Forelimb muscle (tissue), 1 donor: Measurements from ENCODE around the gene MAT1A. TPM values are rescaled to one million over a fixed set of nuclear protein-coding genes. Genes with fewer than 3 reads are reported as not detected.
"Not testable (repeated sequence)": the region's sequence is repeated elsewhere in the genome, so short reads cannot be mapped to it uniquely, and the experiment has no call there.

Experiments
- DNase-seq: peaks from one replicate; pipeline ENCODE4 v3.0.0-alpha.2; 2013; ENCODE audit warnings: low read depth
- polyA plus RNA-seq: library from polyadenylated mRNA; unstranded; fragments of 120-200 nt; gene quantifications from one replicate; pipeline ENCODE4 v1.2.1, GENCODE V29; 2013; ENCODE audit not compliant: insufficient read length

Gene MAT1A
- polyA plus RNA-seq, 1 donor = not detected

DNA sequence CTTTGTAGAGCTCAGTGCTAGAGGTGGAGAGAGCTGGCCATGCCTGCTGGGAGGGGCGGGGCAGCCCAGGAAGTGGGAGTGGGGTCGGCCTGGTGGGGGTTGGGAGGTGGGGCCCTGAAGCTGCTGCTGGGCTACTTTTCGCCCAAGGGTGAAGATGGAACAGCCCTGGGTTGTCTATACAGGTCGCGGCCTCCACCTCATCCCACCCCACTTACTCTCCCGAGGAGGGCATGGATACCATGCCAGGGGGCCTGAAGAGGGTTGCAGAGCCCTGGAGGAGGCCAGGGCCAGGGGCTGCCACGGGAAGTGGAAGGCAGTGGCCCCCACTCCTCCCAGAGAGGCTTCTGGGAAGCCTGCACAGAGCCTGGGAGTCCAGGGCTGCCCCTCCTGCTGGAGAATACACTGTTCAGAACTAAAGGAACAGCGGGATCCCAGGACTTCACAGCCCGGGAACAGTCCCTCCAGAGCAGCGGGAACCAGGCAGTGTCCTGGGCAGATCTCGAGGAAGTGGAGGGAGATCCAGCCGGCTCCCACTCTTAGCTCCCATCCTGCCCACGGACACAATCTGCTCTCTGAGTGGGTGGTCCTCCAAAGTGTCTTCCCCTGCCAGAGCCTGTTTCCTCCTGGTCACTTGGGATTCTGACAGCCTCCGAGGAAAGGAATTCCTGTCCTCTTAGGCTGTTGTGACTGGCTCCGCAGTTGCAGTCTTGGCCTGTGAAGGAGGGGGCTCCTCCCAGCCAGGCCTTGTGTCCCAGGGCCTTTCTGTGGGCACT lies 23.5 kb downstream of the MAT1A start:
- DNase-seq = no peak

DNA sequence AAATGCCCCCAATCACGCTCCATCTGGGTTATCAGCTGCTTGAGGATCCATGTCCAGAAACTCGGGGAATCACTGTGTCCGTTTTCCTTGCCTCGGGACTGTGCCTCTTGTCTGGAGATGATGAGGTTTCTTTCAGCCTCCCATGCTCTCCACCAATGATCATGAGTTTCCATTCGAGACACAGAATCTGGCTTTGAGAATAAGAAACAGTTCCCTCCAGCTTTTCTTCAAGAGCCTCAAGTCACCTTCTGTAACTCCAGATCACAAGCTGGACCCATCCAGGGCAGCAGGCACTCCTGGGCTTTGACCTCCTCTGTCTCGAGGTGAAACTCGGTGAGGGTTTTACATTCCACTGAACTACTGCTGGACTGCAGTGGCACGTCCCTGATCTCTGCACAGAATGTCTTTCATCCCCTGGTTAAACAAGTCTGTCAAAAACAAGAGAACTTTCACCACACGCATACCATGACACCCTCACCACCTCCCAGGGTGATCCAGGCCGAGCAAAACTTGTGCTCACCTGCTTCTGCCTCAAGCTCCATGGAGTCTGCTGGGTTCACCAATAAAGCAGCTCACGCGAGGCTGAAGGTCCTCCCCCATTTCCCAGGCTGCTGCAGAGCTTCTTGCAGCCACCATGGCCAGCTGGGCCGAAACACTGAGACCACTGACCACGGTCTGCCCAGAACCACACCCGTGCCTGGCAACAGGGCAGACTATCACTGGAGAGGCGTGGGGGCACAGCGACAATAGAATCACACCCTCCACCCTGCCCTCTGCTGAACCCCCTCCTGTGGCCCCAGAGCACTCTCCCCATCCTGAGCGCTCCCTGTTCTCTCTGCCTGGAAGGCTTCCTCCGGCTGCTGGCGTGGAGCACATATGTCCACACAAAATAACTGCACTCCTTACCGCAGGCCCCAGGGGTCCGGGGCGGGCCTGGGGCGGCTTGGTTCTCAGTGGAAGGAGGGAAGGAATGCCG lies 25.1 kb downstream of the MAT1A start:
- no peak for DNase-seq

DNA sequence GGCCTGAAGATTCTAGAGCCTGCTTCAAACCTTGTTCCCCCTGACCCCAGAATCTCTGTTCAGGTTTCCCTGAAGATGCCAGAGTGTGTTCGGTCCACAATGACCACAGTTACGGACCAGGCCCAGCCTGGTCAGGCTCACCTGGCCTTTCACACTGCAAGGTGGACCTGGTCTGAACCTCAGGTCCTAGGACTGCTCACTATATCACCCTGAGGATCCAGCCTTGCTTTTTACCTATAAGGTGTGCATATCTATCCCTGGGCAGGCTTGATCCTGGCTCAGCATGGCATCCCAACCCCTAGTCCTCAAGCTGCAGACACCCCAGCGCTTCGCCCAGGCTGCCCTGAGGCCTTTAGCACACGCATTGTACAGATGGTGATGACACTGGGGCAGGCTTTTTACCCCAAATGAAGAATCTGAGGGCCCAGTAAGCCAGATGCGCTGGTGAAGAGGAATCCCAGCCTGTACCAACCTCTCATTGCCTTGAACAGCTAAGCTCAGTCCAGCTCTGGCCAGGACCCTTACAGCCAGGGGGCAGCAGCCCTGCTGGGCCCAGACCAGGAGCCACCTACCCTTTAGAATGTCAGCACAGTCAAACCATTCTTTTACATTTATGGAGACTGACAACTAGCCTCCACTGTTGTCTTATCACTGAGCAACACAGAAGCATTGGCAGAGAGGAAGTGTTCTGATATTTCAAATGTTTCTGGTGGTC lies 28.0 kb downstream of the MAT1A start:
- DNase-seq = no peak

DNA sequence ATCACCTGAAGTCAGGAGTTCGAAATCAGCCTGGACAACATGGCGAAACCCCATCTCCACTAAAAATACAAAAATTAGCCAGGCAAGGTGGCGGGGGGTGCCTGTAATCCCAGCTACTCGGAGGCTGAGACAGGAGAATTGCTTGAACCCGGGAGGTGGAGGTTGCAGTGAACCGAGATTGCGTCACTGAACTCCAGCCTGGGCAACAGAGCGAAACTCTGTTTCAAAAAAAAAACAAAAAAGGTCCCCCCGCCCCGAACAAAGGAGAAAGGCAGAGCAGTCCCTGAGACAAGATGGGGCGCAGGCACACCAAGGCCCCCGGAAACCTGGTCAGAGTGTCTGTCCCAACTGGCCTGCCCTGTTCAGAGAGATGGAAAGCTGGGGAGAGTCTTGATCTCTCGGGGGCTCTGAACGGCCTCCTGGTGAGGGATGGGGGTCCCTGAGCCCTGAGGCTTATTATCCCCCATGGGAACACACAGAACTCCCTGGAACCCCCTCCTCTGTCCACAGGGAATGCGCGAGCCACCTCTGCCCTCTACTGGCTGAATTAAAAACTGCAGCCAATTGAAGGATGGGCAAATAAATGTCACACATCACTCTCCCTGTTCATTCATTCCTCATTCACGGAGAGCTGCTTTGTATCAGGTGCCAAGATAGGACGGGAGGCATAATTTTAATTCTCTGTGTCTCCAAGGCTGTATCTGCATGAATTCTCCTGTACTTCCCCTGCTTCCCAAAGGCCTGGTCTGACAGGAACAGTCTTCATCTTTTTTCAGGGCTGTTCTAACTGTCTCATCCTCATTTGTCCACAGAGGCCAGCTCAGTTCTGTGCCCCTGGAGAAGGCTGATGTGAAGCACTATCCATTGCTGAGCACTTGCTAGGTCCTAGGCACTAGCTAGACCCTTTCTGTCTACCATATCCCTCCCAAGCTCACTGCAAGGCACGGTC lies 28.9 kb downstream of the MAT1A start:
- DNase-seq = no peak

DNA sequence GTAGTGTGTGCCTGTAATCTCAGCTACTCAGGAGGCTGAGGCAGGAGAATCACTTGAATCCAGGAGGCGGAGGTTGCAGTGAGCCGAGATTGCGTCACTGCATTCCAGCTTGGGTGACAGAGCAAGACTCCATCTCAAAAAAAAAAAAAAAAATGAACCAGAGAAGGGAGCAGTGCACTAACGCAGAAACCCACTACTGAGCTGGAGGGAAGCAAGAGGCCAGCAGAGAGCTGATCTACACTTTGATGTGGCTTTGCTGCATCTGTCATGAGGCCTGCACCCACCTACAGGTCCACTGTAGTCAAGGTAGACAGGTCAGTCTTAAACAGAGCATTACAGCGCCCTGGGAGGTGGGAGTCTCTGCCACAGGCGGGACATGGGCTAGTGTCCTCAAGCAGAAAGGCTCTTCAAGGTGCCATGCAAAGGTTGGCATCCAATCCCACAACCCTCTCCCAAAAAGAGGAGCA lies 30.0 kb downstream of the MAT1A start:
- DNase-seq = no peak

DNA sequence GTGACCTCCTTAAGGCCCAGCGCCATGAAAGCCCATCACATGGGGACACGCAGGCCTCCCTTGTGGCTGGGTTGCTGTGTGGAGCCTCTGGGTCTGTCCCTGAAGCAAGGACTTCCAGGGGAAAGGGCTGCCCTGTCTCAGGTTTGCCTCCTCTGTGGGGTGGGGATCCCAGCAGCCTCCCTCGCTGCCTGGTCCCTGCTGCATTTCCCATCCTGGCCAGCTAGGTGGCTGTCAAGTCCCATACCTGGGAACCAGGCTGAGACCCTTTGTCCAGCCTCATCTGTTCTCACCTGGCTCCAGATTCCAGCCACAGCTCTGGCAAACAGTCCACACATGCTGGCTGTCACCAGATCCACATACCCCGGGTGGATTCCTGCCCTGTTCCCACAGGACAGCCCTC lies 32.7 kb downstream of the MAT1A start:
- DNase-seq = not testable (repeated sequence)

DNA sequence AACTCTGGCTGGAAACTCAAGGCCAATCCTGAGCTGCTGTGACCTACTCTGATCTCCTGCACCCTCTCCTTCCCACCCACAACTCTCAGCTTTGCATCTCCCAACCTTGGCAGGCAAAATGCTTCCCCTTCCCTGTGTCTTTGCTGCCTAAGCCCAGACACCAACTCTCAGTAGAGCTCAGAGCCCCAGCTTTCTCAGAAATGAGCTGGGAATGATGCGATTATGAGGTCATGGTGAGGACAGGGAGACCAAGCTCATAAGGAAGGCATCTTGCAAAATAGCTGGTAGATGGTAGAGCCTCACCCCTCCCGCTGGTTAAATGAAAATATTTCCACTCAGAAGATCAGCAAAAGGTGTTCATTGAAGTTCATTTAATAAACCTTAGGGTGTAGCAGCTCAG lies 34.7 kb downstream of the MAT1A start:
- not testable (repeated sequence) for DNase-seq

DNA sequence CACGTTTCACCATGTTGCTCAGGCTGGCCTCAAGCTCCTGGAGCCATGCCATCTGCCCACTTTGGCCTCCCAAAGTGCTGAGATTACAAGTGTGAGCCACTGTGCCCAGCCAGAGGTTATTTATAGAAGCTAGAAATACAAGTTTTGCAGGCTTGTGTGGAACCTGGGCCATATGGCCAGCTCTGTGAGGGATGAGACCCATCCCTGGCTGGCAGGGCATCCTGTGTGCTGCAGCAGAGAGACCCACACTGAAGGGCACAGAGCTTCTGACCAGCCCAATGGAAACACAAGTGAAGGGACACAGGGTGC lies 35.5 kb downstream of the MAT1A start:
- DNase-seq = not testable (repeated sequence)

DNA sequence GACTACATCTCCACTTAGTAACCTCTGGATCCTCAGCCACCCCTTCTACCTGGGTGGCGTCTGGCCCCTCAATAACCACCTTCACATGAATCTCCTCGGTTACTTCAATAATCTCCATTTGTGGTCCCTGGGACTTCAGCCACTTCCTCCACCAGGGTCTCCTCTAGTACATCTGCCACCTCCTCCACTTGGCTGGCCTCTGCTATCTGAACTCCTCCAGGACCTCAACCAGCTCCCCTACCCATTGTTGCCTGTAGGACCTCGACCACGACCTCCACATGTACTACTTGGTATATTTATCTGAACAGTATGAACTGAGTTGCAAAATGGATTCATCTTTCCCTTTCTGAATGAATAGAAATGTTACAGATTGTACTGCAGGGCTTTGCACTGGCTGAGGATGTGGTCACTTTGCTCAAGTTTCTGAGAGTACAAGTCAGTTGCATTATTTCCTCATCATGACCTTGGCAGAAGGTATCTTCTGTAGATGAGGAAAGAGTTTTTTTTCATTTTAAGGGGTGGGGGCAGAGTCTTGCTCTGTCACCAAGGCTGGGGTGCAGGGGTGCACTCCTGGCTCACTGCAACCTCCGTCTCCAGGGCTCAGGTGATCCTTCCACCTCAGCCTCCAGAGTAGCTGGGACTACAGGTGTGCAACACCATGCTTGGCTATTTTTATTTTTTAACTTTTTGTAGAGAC lies 36.0 kb downstream of the MAT1A start:
- DNase-seq = no peak

DNA sequence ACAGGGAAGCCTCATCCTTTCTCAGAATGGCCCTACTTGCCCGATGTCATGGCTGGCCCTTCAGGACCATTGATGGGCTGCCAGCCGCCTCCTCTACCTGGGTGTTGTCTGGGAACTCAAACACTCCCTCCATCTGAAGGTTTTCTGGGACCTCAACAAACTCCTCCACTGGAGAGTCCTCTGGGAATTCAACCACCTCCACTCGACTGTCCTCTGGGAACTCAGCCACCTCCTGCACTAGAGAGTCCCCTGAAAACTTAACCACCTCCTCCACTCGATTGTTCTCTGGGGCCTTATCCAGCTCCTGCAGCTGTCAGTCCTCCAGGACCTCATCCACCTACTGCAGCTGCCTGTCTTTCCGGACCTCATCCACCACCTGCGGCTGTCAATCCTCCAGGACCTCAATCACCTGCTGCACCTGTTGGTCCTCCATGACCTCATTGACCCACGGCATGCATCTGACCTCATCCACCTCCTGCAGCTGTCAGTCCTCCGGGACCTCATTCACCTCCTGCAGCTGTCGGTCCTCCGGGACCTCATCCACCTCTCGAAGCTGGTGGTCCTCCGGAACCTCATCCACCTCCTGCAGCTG lies 37.1 kb downstream of the MAT1A start:
- DNase-seq = no peak

DNA sequence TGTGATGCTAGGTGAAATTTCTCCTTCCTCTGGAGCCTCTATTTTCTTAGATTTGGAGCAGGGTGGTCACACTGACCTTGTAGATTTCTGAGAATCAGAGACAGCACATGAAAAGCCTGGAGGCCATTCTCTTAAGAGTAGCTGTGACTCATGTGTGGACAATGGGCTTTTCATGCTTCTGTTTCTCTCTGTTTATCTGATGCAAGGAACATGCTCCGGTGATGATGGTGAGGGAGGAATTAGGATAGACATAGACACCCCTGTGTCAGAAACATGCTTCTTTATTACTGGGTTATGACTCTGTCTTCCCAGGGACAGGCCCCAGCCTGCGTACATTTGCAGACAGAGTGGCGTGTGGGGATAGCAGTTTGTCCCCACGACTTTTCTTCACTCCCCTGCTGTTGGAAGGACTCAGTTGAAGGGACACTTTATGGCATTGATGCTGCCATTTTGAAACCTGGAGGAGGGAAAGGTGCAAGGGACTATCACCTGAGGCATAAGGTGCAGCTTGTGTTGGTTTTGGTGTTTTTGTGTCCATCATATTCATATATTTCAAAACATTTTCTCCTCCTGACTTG lies 37.7 kb downstream of the MAT1A start:
- DNase-seq = not testable (repeated sequence)

DNA sequence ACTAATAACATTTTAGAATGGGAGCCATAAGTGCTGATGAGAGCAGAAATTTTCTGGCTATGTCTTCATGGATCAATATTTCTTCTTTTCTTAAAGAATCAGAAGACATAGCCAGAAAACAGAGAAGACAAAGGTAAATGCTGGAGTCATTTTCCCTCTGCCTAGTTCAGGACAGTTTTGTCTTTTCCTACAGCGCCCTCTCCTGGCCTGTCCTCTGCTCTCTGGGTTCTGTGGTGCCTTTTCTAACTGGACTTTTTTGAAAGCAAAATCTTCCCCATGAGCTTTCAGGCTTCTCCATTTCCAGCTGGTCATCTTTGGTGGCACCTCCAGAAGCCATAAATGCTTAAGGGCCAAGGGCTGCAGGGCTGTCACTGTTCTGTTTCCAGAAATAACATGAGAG lies 39.1 kb downstream of the MAT1A start:
- not testable (repeated sequence) for DNase-seq

DNA sequence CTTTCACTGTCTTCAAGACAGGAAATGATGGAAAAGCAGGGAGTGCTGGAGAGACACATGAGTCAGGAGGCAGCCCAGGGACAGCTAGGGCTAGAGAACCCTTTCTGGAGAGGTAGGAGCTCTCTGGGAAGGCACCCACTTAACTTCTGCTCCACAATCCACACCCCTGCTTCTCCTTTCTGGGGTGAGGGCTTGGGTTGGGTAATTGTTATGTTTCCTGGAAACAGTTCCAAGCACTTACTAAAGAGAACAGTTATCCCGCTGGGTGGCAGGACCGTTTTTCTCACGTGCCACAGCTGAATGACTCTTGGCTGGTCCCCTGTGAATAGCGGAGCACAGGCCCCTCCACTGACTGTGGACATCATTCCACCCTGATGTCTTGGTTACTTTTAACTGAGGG lies 39.6 kb downstream of the MAT1A start:
- not testable (repeated sequence) for DNase-seq

DNA sequence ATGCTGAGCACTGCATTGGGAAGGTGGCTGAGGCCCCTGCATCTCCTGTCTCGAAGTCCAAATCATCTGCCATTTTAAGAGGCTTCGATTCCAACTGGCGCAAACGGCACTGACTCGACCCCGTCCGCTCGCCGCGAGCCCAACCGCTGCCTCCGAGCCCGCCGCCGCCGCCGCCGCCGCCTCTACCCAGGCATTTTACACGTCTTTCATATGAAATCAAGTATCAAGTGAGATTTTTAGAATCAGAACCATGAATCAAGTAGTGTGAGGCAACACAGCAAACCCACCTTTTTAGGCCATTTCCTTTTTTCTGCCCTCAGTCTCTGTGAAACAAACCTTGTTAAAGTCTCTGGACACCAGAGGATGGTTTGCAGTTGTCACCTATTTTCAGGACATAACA lies 41.8 kb downstream of the MAT1A start:
- not testable (repeated sequence) for DNase-seq

DNA sequence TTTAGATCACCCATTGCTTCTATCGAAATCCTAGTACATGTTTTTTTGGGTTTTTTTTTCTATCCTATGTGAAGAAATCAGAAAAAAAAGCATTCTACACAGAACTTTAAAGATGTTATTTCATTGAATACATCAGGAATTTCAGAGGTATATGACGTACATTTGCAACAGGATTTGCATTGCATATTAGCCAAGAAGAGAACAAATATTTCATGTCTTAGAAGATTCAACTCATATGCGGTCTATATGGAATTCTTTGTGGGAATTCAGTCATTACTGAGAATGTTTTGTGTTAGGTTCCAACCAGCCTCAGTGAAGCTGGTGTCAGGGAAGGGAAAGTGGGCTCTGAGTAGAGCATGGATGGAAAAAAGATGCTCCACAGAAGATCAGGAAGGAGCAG lies 45.1 kb downstream of the MAT1A start:
- DNase-seq = not testable (repeated sequence)

DNA sequence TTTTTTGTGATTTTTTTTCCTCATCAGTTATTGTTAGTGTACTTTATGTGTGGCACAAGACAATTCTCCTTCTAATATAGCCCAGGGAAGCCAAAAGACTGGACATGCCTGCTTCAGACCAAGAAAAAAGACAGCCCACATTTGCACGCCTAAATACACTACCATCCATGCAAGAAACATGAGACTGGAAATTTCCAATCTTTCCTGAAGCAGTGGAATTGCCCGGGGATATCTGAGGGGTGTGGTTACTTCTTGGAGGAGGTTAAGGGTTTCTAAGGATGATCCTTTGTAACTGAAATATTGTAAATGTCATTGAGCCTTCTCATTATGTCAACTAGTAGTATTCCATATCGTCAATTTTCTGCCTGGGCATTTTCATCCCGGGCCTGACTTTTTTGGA lies 47.1 kb downstream of the MAT1A start:
- DNase-seq = not testable (repeated sequence)

DNA sequence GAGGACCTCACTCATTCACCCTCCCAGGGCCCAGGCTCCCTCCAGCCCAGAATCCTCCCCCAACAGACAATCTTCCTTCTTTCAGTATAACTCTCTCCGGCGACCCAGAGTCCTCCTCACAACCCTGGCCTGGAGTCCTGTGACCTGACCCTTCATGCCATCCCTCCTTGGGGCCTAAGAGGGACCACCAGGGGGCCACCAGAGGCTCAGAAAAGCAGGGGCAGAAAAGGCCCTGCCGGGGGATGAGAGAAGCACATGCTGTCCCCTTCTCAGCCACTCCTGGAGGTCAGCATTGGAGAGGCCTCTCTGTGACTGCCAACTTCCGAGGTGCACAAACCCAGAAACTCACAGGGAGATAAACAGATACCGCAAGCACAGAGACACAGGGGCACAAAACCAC lies 53.0 kb downstream of the MAT1A start:
- DNase-seq = not testable (repeated sequence)

DNA sequence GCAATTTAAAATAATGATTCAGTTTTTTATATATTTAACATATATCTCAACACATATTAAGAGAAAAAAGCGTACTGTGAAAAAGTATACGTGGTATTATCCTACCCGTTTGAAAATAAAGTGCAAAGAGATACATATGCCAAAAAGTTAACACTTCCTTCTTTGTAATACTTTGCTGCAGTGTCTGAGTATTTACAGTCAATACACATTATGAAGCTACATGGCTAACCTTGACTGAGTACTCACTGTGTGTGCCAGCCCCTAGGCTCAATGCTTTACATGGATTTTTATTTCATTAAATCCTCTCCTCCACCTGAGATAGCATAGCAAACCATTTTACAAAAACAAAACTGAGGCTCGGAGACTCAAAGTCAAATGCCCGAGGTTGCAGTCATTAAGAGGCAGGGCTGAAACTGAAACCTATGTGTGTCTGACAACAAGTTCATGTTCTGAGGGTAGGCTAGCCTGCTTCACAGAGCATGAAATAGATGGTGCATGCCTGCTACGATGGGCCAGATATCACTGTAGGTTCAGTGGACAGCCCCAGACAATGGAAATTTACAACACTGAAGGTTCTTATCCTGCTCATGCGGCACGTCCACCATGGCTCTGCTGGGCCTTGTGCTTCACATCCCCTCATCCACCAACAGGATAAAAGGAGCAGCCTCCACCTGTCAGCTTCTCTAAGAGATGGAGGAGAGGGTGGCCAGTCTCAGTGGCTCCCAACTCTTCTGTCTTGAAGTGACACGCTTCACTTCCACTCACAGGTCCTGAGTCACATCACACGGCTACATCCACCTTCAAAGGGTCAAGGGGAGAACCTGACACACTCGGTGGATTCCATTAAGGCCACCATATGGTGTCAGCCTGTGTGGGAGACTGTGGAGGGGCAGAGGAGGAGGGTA lies 54.9 kb downstream of the MAT1A start:
- not testable (repeated sequence) for DNase-seq
